AG04449 (cell line): Measurements from ENCODE around the gene RNF220.

Experiments used
- CTCF ChIA-PET: fragments of 350-600 bp; formaldehyde crosslinking; extraction: SDS; loops from one replicate; lab custom pipeline; 2021; ENCODE audit warnings: antibody characterized with exemption; lab: Yijun Ruan, JAX
- POLR2A ChIA-PET: fragments of 400-600, 350-600 bp; formaldehyde crosslinking; extraction: SDS; loops from one replicate; lab custom pipeline; 2020; ENCODE audit warnings: antibody characterized with exemption, inconsistent platforms; lab: Yijun Ruan, JAX
- DNase-seq: peaks from one replicate; pipeline ENCODE4 v3.0.0-alpha.2; 2010; ENCODE audit warnings: low read depth, low spot score
- H3K4me3 ChIP-seq: 2 replicates; pipeline ENCODE4 v1.5.1; 2011; ENCODE audit warnings: low read depth, mild to moderate bottlenecking, control low read depth, low read length
- TF ChIP-seq, protein P1 (sequence below): IDR thresholded peaks from one replicate; pipeline ENCODE4 v1.5.1; 2011; ENCODE audit warnings: mild to moderate bottlenecking, moderate library complexity, low read length, control low read depth, inconsistent platforms; ENCODE audit not compliant: insufficient read depth; ENCODE audit errors: missing control alignments

Gene RNF220

GRCh38 chr1:44587796-44588460 is 182.9 kb downstream of the RNF220 start:
- TF ChIP-seq, protein P1, sequence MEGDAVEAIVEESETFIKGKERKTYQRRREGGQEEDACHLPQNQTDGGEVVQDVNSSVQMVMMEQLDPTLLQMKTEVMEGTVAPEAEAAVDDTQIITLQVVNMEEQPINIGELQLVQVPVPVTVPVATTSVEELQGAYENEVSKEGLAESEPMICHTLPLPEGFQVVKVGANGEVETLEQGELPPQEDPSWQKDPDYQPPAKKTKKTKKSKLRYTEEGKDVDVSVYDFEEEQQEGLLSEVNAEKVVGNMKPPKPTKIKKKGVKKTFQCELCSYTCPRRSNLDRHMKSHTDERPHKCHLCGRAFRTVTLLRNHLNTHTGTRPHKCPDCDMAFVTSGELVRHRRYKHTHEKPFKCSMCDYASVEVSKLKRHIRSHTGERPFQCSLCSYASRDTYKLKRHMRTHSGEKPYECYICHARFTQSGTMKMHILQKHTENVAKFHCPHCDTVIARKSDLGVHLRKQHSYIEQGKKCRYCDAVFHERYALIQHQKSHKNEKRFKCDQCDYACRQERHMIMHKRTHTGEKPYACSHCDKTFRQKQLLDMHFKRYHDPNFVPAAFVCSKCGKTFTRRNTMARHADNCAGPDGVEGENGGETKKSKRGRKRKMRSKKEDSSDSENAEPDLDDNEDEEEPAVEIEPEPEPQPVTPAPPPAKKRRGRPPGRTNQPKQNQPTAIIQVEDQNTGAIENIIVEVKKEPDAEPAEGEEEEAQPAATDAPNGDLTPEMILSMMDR: no peak
- ChIA-PET POLR2A (no interaction called here), CTCF (interaction anchor here (0.6 to 2.8 kb wide), 5 partner anchors 9 to 370 kb away, joined by 3 to 20 read pairs (median 6); no protein-coding TSS in a partner anchor)
- no peak for DNase-seq
- H3K4me3 ChIP-seq: no peak overlapping the region

- H3K4me3 ChIP-seq: no peak overlapping the region
- DNase-seq: no peak
- POLR2A ChIA-PET: no interaction called here
- TF ChIP-seq, protein P1: no peak
- CTCF ChIA-PET: interaction anchor here (1.1 to 2.8 kb wide), 5 partner anchors 8 to 371 kb away, joined by 3 to 20 read pairs (median 5); no protein-coding TSS in a partner anchor
Measured at GRCh38 chr1:44588551-44589210, 183.6 kb downstream of the RNF220 start.

DNA sequence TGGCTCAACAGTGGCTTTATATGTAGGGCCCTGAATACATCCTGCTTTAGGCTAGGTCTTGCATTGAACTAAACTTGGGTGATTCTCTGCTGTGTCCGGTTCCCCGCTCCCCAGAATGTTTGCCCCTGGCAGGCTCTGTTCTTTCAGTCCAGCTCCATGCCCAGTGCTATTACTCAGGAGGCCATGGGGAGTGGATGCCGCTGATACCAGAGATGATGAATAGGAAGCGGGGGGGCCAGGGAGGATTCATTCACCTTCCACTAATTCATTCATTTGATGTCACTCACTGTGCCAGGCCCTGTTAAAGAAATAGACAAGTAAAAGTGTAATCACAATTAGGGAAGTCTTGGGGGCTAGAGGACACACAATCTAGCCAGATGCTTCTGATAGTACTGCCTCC is 185.4 kb downstream of the RNF220 start:
- no peak for DNase-seq
- H3K4me3 ChIP-seq: no peak overlapping the region
- TF ChIP-seq, protein P1: no peak
- ChIA-PET POLR2A (no interaction called here), CTCF (interaction anchor here (0.9 to 5.5 kb wide), 5 partner anchors 8 to 373 kb away, joined by 3 to 47 read pairs (median 4); no protein-coding TSS in a partner anchor)

DNA sequence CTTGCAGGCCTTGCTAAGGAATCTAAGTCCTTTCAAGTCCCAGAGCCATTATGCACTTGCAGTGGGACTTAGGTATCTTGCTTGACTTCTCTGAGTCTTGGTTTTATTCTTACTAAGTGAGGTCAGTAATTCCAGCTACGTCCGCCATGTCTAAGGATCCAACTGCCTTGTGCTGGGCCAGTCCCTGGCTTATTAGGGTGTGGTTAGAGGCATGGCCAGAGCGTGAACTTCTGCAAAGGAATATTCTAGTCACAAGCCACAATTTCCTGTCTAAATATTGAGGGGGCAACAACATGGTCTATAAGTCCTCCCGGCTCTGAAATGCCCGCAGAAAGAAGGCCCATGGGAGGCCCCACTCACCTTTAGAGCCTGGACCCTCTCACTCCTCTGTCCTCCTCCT is 186.3 kb downstream of the RNF220 start:
- no peak overlapping the region for H3K4me3 ChIP-seq
- DNase-seq: no peak
- TF ChIP-seq, protein P1: no peak
- ChIA-PET CTCF (interaction anchor here (0.9 to 6.3 kb wide), 4 partner anchors 10 to 373 kb away, joined by 3 to 138 read pairs (median 67); no protein-coding TSS in a partner anchor), POLR2A (no interaction called here)

DNA sequence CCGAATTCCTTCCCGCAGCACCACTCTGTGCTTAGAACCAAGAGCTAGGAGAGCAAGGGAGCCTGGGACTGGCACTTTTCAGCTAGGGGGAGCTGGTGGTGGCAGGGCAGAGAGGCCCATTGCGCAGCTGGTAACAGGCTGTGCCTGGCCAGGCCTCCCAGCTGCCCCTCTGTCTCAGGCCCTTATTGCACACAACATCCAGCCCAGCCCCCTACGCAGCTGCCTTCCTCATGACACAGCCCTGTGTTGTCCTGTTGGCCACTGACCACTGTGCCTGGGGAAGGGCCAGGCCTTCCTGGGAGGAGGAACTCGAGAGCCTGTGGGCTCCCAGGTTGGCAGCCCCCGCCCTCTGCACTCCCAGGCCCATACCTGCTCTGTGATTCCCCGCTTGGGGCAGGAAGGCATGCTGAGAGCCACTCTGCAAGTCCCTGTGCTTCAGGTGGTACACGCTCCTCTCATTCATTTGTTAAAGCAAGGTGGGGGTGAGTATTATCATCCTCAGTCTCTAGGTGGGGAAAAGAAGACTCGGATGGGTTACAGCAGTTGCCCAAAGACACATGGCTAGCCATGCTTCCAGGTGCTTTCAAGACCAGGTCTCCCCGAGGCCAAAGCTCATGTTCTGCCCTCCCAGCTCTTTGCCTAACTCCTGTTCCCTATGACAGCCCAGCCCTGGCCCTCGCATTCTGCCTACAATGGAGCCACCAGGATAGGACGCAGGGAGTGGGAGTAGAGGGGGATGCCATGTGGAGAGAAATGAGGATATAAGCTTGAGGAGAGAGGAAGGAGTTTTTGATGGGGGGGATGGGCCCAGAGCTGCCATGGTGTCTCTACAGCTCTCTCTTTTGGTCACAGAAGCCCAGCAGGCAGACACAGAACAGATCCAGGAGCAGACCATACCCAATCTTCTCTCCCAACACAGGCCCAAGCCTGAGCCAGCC is 187.4 kb downstream of the RNF220 start:
- POLR2A ChIA-PET: no interaction called here
- CTCF ChIA-PET: interaction anchor here (0.7 to 6.3 kb wide), 13 partner anchors 9 to 587 kb away, joined by 3 to 138 read pairs (median 4); no protein-coding TSS in a partner anchor
- DNase-seq: no peak
- no peak overlapping the region for H3K4me3 ChIP-seq
- TF ChIP-seq, protein P1: no peak
